ENCODE measurements around the gene RNFT2. TPM values are rescaled to one million over a fixed set of nuclear protein-coding genes. Genes with fewer than 3 reads are reported as not detected.

Gene RNFT2
- total RNA-seq, 3 donors from 2014 or later, result under 0.01 to 1.9 (median 1.6) TPM

GRCh38 chr12:116818341-116818856 lies 80.3 kb downstream of the RNFT2 start:
- intact Hi-C loops (cut with DNase I; ENCODE audit: low total_unique reads), result no loop called here
- H3K27ac ChIP-seq, result peak overlapping the region; percentile 96 to 97
- peak overlapping the region; percentile 69 to 91 (median 80) for H3K4me3 ChIP-seq
- no peaks in the 10 kb centered on the region for H3K27me3 ChIP-seq
- no peak for TF ChIP-seq POLR2A (IDR thresholded peaks at IDR 0.05)
- TF ChIP-seq, protein P1, sequence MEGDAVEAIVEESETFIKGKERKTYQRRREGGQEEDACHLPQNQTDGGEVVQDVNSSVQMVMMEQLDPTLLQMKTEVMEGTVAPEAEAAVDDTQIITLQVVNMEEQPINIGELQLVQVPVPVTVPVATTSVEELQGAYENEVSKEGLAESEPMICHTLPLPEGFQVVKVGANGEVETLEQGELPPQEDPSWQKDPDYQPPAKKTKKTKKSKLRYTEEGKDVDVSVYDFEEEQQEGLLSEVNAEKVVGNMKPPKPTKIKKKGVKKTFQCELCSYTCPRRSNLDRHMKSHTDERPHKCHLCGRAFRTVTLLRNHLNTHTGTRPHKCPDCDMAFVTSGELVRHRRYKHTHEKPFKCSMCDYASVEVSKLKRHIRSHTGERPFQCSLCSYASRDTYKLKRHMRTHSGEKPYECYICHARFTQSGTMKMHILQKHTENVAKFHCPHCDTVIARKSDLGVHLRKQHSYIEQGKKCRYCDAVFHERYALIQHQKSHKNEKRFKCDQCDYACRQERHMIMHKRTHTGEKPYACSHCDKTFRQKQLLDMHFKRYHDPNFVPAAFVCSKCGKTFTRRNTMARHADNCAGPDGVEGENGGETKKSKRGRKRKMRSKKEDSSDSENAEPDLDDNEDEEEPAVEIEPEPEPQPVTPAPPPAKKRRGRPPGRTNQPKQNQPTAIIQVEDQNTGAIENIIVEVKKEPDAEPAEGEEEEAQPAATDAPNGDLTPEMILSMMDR (IDR thresholded peaks at IDR 0.05), result no peak
- no peak for TF ChIP-seq POLR2AphosphoS5 (IDR thresholded peaks at IDR 0.05)
- peaks cover 5 to 7% of the 10 kb centered on the region in 2 donors for H3K4me1 ChIP-seq
- DNase-seq (ENCODE audit: low spot score in 2 of 2), result no peak
- H3K9me3 ChIP-seq, result no peaks in the 10 kb centered on the region
- H3K36me3 ChIP-seq, result no peaks in the 10 kb centered on the region

DNA sequence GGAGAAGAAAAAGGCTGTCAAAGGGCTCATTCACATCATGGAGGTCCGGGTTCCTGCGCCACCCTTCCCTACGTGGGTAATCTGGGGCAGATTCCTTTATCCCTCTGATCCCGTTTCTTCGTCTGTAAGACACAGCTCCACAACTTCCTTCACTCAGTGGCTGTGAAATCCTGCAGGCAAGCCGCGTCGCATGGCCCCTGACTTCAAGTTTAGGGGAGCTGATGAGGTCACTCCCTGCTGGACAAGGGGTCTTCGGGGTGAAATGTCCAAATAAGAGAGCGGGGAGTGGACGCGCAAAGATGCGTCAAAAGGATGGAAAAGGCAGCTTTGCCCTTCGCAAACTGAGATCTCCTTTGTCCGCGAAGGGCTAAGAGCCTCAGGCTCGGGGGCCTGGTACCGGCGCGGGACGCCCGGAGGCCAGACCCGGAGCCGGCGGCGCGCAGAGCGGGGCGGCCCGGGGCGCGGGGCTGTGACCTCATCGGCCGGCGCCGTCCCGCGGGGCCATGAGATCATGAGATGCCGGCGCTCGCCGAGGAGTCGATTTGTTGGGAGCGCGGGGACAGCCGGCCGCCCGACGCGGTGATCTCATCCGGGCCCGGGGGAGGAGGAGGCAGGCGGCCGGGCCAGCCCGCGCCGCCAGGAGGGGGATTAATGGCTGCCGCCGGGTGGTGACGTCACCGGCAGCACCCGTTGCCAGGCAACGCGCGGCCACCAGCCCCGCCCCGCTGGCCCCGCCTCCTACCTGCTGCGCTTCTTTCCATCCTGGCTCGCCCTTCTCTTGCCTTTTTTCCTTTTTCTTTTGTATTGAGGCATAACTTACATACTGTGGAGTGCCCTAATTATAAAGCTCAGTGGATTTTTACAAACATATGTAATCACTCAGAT lies 81.1 kb downstream of the RNFT2 start:
- TF ChIP-seq POLR2A (IDR thresholded peaks at IDR 0.05) (no peak), POLR2AphosphoS5 (IDR thresholded peaks at IDR 0.05) (peak; percentile 48 to 75 (median 51))
- peak; percentile 86 to 87 for DNase-seq (ENCODE audit: low spot score in 2 of 2)
- peak overlapping the region; percentile 96 to 97 for H3K27ac ChIP-seq
- H3K36me3 ChIP-seq, result no peaks in the 10 kb centered on the region
- peak overlapping the region; percentile 69 to 91 (median 80) for H3K4me3 ChIP-seq
- H3K4me1 ChIP-seq, result peaks cover 5 to 7% of the 10 kb centered on the region in 2 donors
- intact Hi-C loops (cut with DNase I; ENCODE audit: low total_unique reads), result no loop called here
- no peaks in the 10 kb centered on the region for H3K27me3 ChIP-seq
- H3K9me3 ChIP-seq, result no peaks in the 10 kb centered on the region

GRCh38 chr12:116820064-116820656 lies 82.0 kb downstream of the RNFT2 start:
- H3K27ac ChIP-seq, result peak overlapping the region in 1 of 2 donors; percentile 96

GRCh38 chr12:116821291-116821690 lies 83.2 kb downstream of the RNFT2 start:
- H3K27me3 ChIP-seq, result no peaks in the 10 kb centered on the region
- DNase-seq (ENCODE audit: low spot score in 2 of 2), result no peak
- H3K9me3 ChIP-seq, result no peaks in the 10 kb centered on the region
- no peak overlapping the region for H3K4me3 ChIP-seq
- no peak overlapping the region for H3K27ac ChIP-seq
- H3K4me1 ChIP-seq, result peaks cover 5 to 7% of the 10 kb centered on the region in 2 donors
- no peaks in the 10 kb centered on the region for H3K36me3 ChIP-seq
- intact Hi-C loops (cut with DNase I; ENCODE audit: low total_unique reads), result no loop called here
- TF ChIP-seq POLR2AphosphoS5 (IDR thresholded peaks at IDR 0.05) (no peak), POLR2A (IDR thresholded peaks at IDR 0.05) (no peak)
- TF ChIP-seq, protein P1 (IDR thresholded peaks at IDR 0.05), result no peak

More at GRCh38 chr12:116820064-116820656, 82.0 kb downstream of the RNFT2 start:
- no peaks in the 10 kb centered on the region for H3K9me3 ChIP-seq
- no peak for DNase-seq (ENCODE audit: low spot score in 2 of 2)
- H3K27me3 ChIP-seq, result no peaks in the 10 kb centered on the region
- TF ChIP-seq POLR2A (IDR thresholded peaks at IDR 0.05) (no peak), POLR2AphosphoS5 (IDR thresholded peaks at IDR 0.05) (no peak)
- TF ChIP-seq, protein P1 (IDR thresholded peaks at IDR 0.05), result no peak
- intact Hi-C loops (cut with DNase I; ENCODE audit: low total_unique reads), result no loop called here
- no peak overlapping the region for H3K4me3 ChIP-seq
- peaks cover 5 to 7% of the 10 kb centered on the region in 2 donors for H3K4me1 ChIP-seq
- no peaks in the 10 kb centered on the region for H3K36me3 ChIP-seq

DNA sequence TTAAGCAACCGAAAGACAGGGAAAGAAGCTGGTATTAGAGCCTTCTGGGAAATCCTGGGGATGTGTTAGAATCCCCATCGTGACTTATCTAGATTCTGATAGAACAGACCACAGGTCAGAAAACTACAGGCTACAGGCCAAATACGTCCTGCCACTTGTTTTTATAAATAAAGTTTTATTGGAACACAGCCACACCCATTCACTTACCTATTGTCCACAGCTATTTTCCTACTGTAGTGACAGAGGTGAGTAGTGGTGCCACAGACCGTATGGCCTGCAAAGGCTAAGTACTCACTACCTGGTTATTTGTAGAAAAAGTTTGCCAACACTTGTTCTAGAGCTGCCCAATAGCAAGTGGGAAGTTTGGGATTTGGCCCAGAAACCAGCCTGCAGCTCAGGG lies 89.3 kb downstream of the RNFT2 start:
- no peaks in the 10 kb centered on the region for H3K4me1 ChIP-seq
- no peak overlapping the region for H3K27ac ChIP-seq
- H3K4me3 ChIP-seq, result no peak overlapping the region
- TF ChIP-seq POLR2AphosphoS5 (IDR thresholded peaks at IDR 0.05), result no peak
- TF ChIP-seq, protein P1 (IDR thresholded peaks at IDR 0.05), result no peak
- no peak for TF ChIP-seq POLR2A (IDR thresholded peaks at IDR 0.05)
- H3K9me3 ChIP-seq, result no peaks in the 10 kb centered on the region
- DNase-seq (ENCODE audit: low spot score in 2 of 2), result no peak
- H3K27me3 ChIP-seq, result no peaks in the 10 kb centered on the region
- no peaks in the 10 kb centered on the region for H3K36me3 ChIP-seq
- intact Hi-C loops (cut with DNase I; ENCODE audit: low total_unique reads), result no loop called here

Data from breast epithelium (tissue), 4 donors.